K562 (cell line): ENCODE measurements around the gene CEND1. TPM values are rescaled to one million over a fixed set of nuclear protein-coding genes. Genes with fewer than 3 reads are reported as not detected.

Experiments used
- CEBPZ ChIP-seq: fragments of 150-350 bp; IDR thresholded peaks from 2 replicates; pipeline ENCODE4 v1.6.1; 2014; ENCODE audit warnings: low read depth, mild to moderate bottlenecking, low read length, borderline replicate concordance
- E2F5 ChIP-seq: sonication (generic); formaldehyde crosslinking; IDR thresholded peaks from 2 replicates; pipeline ENCODE4 v1.8.0; 2022; ENCODE audit warnings: mild to moderate bottlenecking, missing genetic modification reagents
- FOXM1 ChIP-seq, 2 experiments: fragments of 450-650 bp in 1 of 2; sonication (generic) in 1 of 2; formaldehyde crosslinking in 1 of 2; IDR thresholded peaks; 2 replicates each; pipeline versions ENCODE4 v1.6.1 to v1.9.0; 2017 to 2022; ENCODE audit warnings: low read depth in 2 of 2, mild to moderate bottlenecking in 2 of 2, missing genetic modification reagents in 1 of 2, moderate library complexity in 1 of 2
- KLF13 ChIP-seq: fragments of 450-650 bp; IDR thresholded peaks from 2 replicates; pipeline ENCODE4 v1.6.1; 2016; ENCODE audit warnings: missing genetic modification characterization, low read depth, mild to moderate bottlenecking, missing compliant biosample characterization, moderate library complexity, borderline replicate concordance
- KLF16 ChIP-seq: IDR thresholded peaks from 2 replicates; pipeline ENCODE4 v1.6.1; 2016; ENCODE audit warnings: antibody characterized with exemption
- PKNOX1 ChIP-seq: fragments of 450-650 bp; IDR thresholded peaks from 2 replicates; pipeline ENCODE4 v1.6.1; 2016
- REST ChIP-seq, 2 experiments: fragments of 450-650 bp; formaldehyde crosslinking in 1 of 2; IDR thresholded peaks; 2 replicates each; pipeline versions ENCODE4 v1.4.0 to v1.6.1; 2014 to 2020; ENCODE audit warnings: mild to moderate bottlenecking in 2 of 2, borderline replicate concordance in 1 of 2, low read depth in 1 of 2
- RNF2 ChIP-seq: sonication (generic); IDR thresholded peaks from 2 replicates; pipeline ENCODE4 v1.6.1; 2016
- STAT5B ChIP-seq: fragments of 250-450 bp; sonication (Bioruptor Pico); IDR thresholded peaks from 2 replicates; pipeline ENCODE4 v1.8.0; 2021; ENCODE audit warnings: mild to moderate bottlenecking, inconsistent platforms
- TAF7 ChIP-seq: fragments of 450-650 bp; IDR thresholded peaks from 2 replicates; pipeline ENCODE4 v1.6.1; 2016; ENCODE audit warnings: missing genetic modification characterization, missing compliant biosample characterization
- TBP ChIP-seq: optimal IDR thresholded peaks from 2 replicates; pipeline ENCODE3; 2011; ENCODE audit warnings: low read depth, low read length, improper control_type of control experiment
- XRCC4 ChIP-seq: IDR thresholded peaks from one replicate; pipeline ENCODE4 v1.6.1; 2011; ENCODE audit not compliant: insufficient read depth, insufficient read length; ENCODE audit errors: extremely low read depth
- polyA plus RNA-seq, 8 experiments: library from polyadenylated mRNA; depleted of rRNA in 4 of 8; stranded (reverse) in 5 of 8; unstranded in 3 of 8; fragments of >200 nt; fragmentation: Nextera tagmentation in 2 of 8; fragmentation: Illumina TruSeq in 1 of 8; extraction: Ambion mirVana in 2 of 8; extraction: Trizol in 1 of 8; gene quantifications; 2 replicates each; pipeline versions ENCODE4 v1.2.1 to v1.2.3, GENCODE V29; 2011 to 2014; ENCODE audit warnings: inconsistent platforms in 1 of 8, missing spikeins in 1 of 8
- total RNA-seq, 7 experiments: library from RNA; depleted of rRNA in 6 of 7; stranded (reverse); fragments of >200 nt in 6 of 7; fragmentation: Illumina TruSeq in 2 of 7; extraction: Trizol in 2 of 7; gene quantifications; 2 replicates each; pipeline versions ENCODE4 v1.2.1 to v1.2.3, GENCODE V29; 2011 to 2021; ENCODE audit warnings: low replicate concordance in 1 of 7

The CEND1 gene
- total and polyA plus RNA-seq, 9 of the 15 experiments (the other 6 are each of a cell fraction or from before 2014, with no cell fraction given) = 0.13 to 0.18 (median 0.16) TPM; not detected in 6

GRCh38 chr11:827146-827896 is 37.4 kb upstream of the CEND1 start (continued):
- TF ChIP-seq E2F5 (no peak), XRCC4 (no peak), STAT5B (no peak), KLF13 (tag) (peak; percentile 62; the same call in 1 of the 2 replicates), TBP (no peak), RNF2 (peak; percentile 55; the same call in 1 of the 2 replicates), PKNOX1 (peak; percentile 89), KLF16 (no peak), CEBPZ (no peak), FOXM1 (IDR thresholded peaks at IDR 0.05; ENCODE audit: low read depth) (no peak), FOXM1 (CRISPR knock-in tag; IDR thresholded peaks at IDR 0.05; ENCODE audit: low read depth) (peak; percentile 83; the same call in 1 of the 2 replicates), REST (IDR thresholded peaks at IDR 0.05; ENCODE audit: borderline replicate concordance) (no peak), REST (CRISPR knock-in tag; IDR thresholded peaks at IDR 0.05; ENCODE audit: low read depth) (peak; percentile 24; the same call in 1 of the 2 replicates), TAF7 (tag) (0 out of 2 replicates have a peak, but pooled peaks have one; percentile 8)
